ENCODE results near the gene FBLN1.

DNA sequence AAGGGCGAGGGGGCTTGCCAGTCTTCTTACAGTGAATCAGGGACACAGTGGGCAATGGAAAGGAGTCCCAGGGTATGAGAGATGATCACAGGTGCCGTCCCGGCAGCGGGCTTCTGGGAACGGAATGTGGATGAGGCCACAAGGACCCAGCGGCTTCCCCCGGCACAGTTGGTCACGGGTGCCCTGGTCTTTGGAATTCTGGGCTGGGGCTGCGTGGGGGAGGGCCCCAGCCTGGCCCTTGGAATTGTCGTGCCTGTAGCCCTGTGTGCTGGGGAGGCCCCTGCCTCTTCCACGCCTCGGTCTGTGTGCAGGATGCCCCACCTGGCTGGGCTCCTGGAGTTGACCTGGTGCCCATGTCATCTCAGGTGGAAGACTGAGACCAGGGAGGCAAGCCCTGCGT lies 76.6 kb downstream of the FBLN1 start:
- TF ChIP-seq, protein P1, sequence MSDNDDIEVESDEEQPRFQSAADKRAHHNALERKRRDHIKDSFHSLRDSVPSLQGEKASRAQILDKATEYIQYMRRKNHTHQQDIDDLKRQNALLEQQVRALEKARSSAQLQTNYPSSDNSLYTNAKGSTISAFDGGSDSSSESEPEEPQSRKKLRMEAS (IDR thresholded peaks at IDR 0.05): no peak
- no peak for TF ChIP-seq POLR2A (IDR thresholded peaks at IDR 0.05; ENCODE audit: control extremely low read depth in 1 of 2, low read depth in 2 of 2, low read length in 2 of 2)
- no peak for TF ChIP-seq TAF7 (optimal IDR thresholded peaks at IDR 0.05; ENCODE audit: borderline replicate concordance, low read depth, low read length)
- no peak for TF ChIP-seq JUN (IDR thresholded peaks at IDR 0.05; ENCODE audit: low read depth, low read length)
- TF ChIP-seq, protein P2, sequence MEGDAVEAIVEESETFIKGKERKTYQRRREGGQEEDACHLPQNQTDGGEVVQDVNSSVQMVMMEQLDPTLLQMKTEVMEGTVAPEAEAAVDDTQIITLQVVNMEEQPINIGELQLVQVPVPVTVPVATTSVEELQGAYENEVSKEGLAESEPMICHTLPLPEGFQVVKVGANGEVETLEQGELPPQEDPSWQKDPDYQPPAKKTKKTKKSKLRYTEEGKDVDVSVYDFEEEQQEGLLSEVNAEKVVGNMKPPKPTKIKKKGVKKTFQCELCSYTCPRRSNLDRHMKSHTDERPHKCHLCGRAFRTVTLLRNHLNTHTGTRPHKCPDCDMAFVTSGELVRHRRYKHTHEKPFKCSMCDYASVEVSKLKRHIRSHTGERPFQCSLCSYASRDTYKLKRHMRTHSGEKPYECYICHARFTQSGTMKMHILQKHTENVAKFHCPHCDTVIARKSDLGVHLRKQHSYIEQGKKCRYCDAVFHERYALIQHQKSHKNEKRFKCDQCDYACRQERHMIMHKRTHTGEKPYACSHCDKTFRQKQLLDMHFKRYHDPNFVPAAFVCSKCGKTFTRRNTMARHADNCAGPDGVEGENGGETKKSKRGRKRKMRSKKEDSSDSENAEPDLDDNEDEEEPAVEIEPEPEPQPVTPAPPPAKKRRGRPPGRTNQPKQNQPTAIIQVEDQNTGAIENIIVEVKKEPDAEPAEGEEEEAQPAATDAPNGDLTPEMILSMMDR (IDR thresholded peaks at IDR 0.05; ENCODE audit: control extremely low read depth in 1 of 3, insufficient read depth in 1 of 3, low read depth in 1 of 3, low read length in 3 of 3): no peak
- TF ChIP-seq PHF8 (conservative IDR thresholded peaks at IDR 0.05; ENCODE audit: low read depth, low read length): no peak
- no peak for TF ChIP-seq POLR2AphosphoS5 (IDR thresholded peaks at IDR 0.05; ENCODE audit: low read depth, low read length)
- TF ChIP-seq RBBP5 (IDR thresholded peaks at IDR 0.05; ENCODE audit: borderline replicate concordance, low read depth, low read length): no peak

All from H1 (cell line).